H1 (cell line): ENCODE results near the gene MATK. TPM values are rescaled to one million over a fixed set of nuclear protein-coding genes. Genes with fewer than 3 reads are reported as not detected.

Source experiments
- CHD2 ChIP-seq: IDR thresholded peaks from 2 replicates; pipeline ENCODE4 v1.6.1; 2012; ENCODE audit warnings: low read length, improper control_type of control experiment
- EP300 ChIP-seq, 2 experiments: IDR thresholded peaks; 1 replicate in 1 of 2; 2 replicates in 1 of 2; pipeline ENCODE4 v1.6.1; 2011 to 2012; ENCODE audit warnings: low read depth in 2 of 2, low read length in 2 of 2, mild to moderate bottlenecking in 2 of 2, borderline replicate concordance in 1 of 2, inconsistent platforms in 1 of 2, moderate library complexity in 1 of 2
- HDAC2 ChIP-seq, 2 experiments: fragments of 300-600 bp in 1 of 2; sonication (generic) in 1 of 2; IDR thresholded peaks; 2 replicates each; pipeline ENCODE4 v1.6.1; 2011 to 2012; ENCODE audit warnings: low read depth in 2 of 2, low read length in 2 of 2, mild to moderate bottlenecking in 2 of 2, moderate library complexity in 2 of 2, borderline replicate concordance in 1 of 2, inconsistent platforms in 1 of 2
- JUN ChIP-seq: IDR thresholded peaks from 2 replicates; pipeline ENCODE4 v1.6.1; 2011; ENCODE audit warnings: low read depth, mild to moderate bottlenecking, improper control_type of control experiment, low read length
- PHF8 ChIP-seq: fragments of 200-600 bp; sonication (generic); conservative IDR thresholded peaks from 2 replicates; pipeline ENCODE4 v1.7.1; 2012; ENCODE audit warnings: low read depth, mild to moderate bottlenecking, inconsistent platforms, low read length, moderate library complexity
- RNF2 ChIP-seq: fragments of 200-900, 300-1000 bp; sonication (generic); IDR thresholded peaks from 2 replicates; pipeline ENCODE4 v1.7.1; 2016; ENCODE audit warnings: borderline replicate concordance, low read depth, mild to moderate bottlenecking, antibody characterized with exemption, low read length; ENCODE audit not compliant: poor library complexity, severe bottlenecking; ENCODE audit errors: missing control alignments
- SAP30 ChIP-seq: fragments of 300-600 bp; sonication (generic); IDR thresholded peaks from 2 replicates; pipeline ENCODE4 v1.7.1; 2012; ENCODE audit warnings: low read length, moderate library complexity, mild to moderate bottlenecking, inconsistent platforms; ENCODE audit not compliant: insufficient read depth, insufficient replicate concordance
- SP1 ChIP-seq: IDR thresholded peaks from 2 replicates; pipeline ENCODE4 v1.6.1; 2011; ENCODE audit warnings: low read depth, low read length
- SP4 ChIP-seq: IDR thresholded peaks from 2 replicates; pipeline ENCODE4 v1.6.1; 2012; ENCODE audit warnings: low read length, inconsistent platforms
- TCF12 ChIP-seq: IDR thresholded peaks from 2 replicates; pipeline ENCODE4 v1.6.1; 2011; ENCODE audit warnings: low read depth, mild to moderate bottlenecking, low read length
- polyA plus RNA-seq, 7 experiments: library from polyadenylated mRNA; depleted of rRNA in 3 of 7; stranded (reverse) in 5 of 7; unstranded in 2 of 7; fragments of >200 nt in 5 of 7; fragments of 200-250 nt in 2 of 7; gene quantifications; 1 replicate in 5 of 7; 2 replicates in 1 of 7; 4 replicates in 1 of 7; pipeline versions ENCODE4 v1.2.1 to v1.2.3, GENCODE V29; 2011 to 2013; ENCODE audit warnings: missing spikeins in 2 of 7, mixed read lengths in 2 of 7
- total RNA-seq: library from RNA; stranded (reverse); fragmentation: NEBNext Ultra II Directional; extraction: Animal tissue kit (Norgen Biotek cat#: 25700); gene quantifications from 2 replicates; pipeline ENCODE4 v1.2.1, GENCODE V29; 2021

MATK gene
- total and polyA plus RNA-seq, 2 of the 8 experiments (the other 6 are each of a cell fraction or from before 2014, with no cell fraction given): 20.5 to 21.4 TPM

- TF ChIP-seq HDAC2 (IDR thresholded peaks at IDR 0.05; ENCODE audit: borderline replicate concordance in 1 of 2, low read depth in 2 of 2, low read length in 2 of 2) (no peak), RNF2 (no peak), TCF12 (no peak), CHD2 (no peak), SP4 (no peak), SAP30 (no peak), SP1 (no peak), EP300 (IDR thresholded peaks at IDR 0.05; ENCODE audit: borderline replicate concordance in 1 of 2, low read depth in 2 of 2, low read length in 2 of 2) (no peak), PHF8 (no peak), JUN (no peak)
Observed at GRCh38 chr19:3770136-3770999, 15.8 kb downstream of the MATK start (continued).
